ENCODE results near the gene IGFALS.

DNA sequence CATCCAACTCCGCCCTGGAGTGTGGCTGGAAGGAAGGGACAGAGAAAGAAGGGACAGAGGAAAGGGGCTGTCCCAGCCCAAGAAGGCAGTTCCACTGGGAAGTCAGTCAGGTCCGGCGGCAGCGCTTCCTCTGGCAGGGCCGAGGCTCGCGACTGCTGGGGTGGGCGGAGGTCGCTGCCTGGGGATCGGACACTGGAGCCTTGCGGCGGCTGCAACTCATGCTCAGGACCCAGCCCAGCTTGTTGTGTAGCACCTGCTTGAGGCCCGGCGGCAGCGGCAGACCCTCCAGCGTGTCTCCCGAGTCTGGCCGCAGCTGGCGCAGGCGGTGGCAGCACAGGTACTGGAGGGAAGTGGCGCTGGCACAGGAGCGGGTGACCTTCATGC lies 16.5 kb downstream of the IGFALS start:
- TF ChIP-seq, protein P1, sequence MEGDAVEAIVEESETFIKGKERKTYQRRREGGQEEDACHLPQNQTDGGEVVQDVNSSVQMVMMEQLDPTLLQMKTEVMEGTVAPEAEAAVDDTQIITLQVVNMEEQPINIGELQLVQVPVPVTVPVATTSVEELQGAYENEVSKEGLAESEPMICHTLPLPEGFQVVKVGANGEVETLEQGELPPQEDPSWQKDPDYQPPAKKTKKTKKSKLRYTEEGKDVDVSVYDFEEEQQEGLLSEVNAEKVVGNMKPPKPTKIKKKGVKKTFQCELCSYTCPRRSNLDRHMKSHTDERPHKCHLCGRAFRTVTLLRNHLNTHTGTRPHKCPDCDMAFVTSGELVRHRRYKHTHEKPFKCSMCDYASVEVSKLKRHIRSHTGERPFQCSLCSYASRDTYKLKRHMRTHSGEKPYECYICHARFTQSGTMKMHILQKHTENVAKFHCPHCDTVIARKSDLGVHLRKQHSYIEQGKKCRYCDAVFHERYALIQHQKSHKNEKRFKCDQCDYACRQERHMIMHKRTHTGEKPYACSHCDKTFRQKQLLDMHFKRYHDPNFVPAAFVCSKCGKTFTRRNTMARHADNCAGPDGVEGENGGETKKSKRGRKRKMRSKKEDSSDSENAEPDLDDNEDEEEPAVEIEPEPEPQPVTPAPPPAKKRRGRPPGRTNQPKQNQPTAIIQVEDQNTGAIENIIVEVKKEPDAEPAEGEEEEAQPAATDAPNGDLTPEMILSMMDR (IDR thresholded peaks at IDR 0.05; ENCODE audit: low read depth, low read length): no peak
- TF ChIP-seq POLR2A (IDR thresholded peaks at IDR 0.05; ENCODE audit: extremely low read depth, insufficient read length): no peak
- TF ChIP-seq, protein P2, sequence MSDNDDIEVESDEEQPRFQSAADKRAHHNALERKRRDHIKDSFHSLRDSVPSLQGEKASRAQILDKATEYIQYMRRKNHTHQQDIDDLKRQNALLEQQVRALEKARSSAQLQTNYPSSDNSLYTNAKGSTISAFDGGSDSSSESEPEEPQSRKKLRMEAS (IDR thresholded peaks at IDR 0.05; ENCODE audit: low read depth, low read length): no peak

All from NB4 (cell line).